ENCODE measurements around the gene C14orf132.
"Not testable (repeated sequence)": the region's sequence is repeated elsewhere in the genome, so short reads cannot be mapped to it uniquely, and the experiment has no call there.

Gene C14orf132

GRCh38 chr14:96038920-96039632 lies at the start of gene C14orf132:
TSS of gene C14orf132 (plus strand) at chr14:96039362. CDS start at chr14:96039501, 139 bp downstream.
- no peak for DNase-seq (ENCODE audit: low read depth in 2 of 2, low spot score in 1 of 2)

GRCh38 chr14:95993768-95994592 lies 45.2 kb upstream of the C14orf132 start:
- peak in 1 of 2 donors; percentile 1 for DNase-seq (ENCODE audit: low read depth in 2 of 2, low spot score in 1 of 2)

GRCh38 chr14:95994593-95994928 lies 44.6 kb upstream of the C14orf132 start:
- no peak for DNase-seq (ENCODE audit: low read depth in 2 of 2, low spot score in 1 of 2)

- no peak for DNase-seq (ENCODE audit: low read depth in 2 of 2, low spot score in 1 of 2)
These were observed 40.5 kb upstream of the C14orf132 start for GRCh38 chr14:95998656-95999055.

- DNase-seq (ENCODE audit: low read depth in 2 of 2, low spot score in 1 of 2): no peak
These were observed 37.2 kb upstream of the C14orf132 start for GRCh38 chr14:96001866-96002497.

- DNase-seq (ENCODE audit: low read depth in 2 of 2, low spot score in 1 of 2): no peak
These were observed 36.7 kb upstream of the C14orf132 start for GRCh38 chr14:96002498-96002884.

GRCh38 chr14:96011131-96011530 lies 28.0 kb upstream of the C14orf132 start:
- DNase-seq (ENCODE audit: low read depth in 2 of 2, low spot score in 1 of 2): no peak

GRCh38 chr14:96011607-96012006 lies 27.6 kb upstream of the C14orf132 start:
- DNase-seq (ENCODE audit: low read depth in 2 of 2, low spot score in 1 of 2): no peak

- DNase-seq (ENCODE audit: low read depth in 2 of 2, low spot score in 1 of 2): not testable (repeated sequence)
These were observed 26.4 kb upstream of the C14orf132 start for GRCh38 chr14:96012757-96013156.

GRCh38 chr14:96014176-96014575 lies 25.0 kb upstream of the C14orf132 start:
- no peak for DNase-seq (ENCODE audit: low read depth in 2 of 2, low spot score in 1 of 2)

- no peak for DNase-seq (ENCODE audit: low read depth in 2 of 2, low spot score in 1 of 2)
These were observed 22.5 kb upstream of the C14orf132 start for GRCh38 chr14:96016501-96017160.

- no peak for DNase-seq (ENCODE audit: low read depth in 2 of 2, low spot score in 1 of 2)
These were observed 21.3 kb upstream of the C14orf132 start for GRCh38 chr14:96017882-96018281.

- no peak for DNase-seq (ENCODE audit: low read depth in 2 of 2, low spot score in 1 of 2)
These were observed 11.5 kb upstream of the C14orf132 start for GRCh38 chr14:96027431-96028355.

- DNase-seq (ENCODE audit: low read depth in 2 of 2, low spot score in 1 of 2): no peak
These were observed 10.0 kb upstream of the C14orf132 start for GRCh38 chr14:96029089-96029645.

GRCh38 chr14:96030108-96030760 lies 8.9 kb upstream of the C14orf132 start:
- no peak for DNase-seq (ENCODE audit: low read depth in 2 of 2, low spot score in 1 of 2)

- no peak for DNase-seq (ENCODE audit: low read depth in 2 of 2, low spot score in 1 of 2)
These were observed 7.5 kb upstream of the C14orf132 start for GRCh38 chr14:96031691-96032090.

GRCh38 chr14:96035456-96035855 lies 3.7 kb upstream of the C14orf132 start:
- DNase-seq (ENCODE audit: low read depth in 2 of 2, low spot score in 1 of 2): no peak

GRCh38 chr14:96037891-96038557 lies 1.1 kb upstream of the C14orf132 start:
- no peak for DNase-seq (ENCODE audit: low read depth in 2 of 2, low spot score in 1 of 2)

- DNase-seq (ENCODE audit: low read depth in 2 of 2, low spot score in 1 of 2): no peak
These were observed 623 bp upstream of the C14orf132 start for GRCh38 chr14:96038558-96038919.

Data from stimulated activated CD8-positive, alpha-beta memory T cell treated with anti-CD3 and anti-CD28 coated beads, Interleukin-4, amount 100 ng/mL, for 1 hour (primary cell).